ENCODE results near the gene TTC13.

TTC13 gene

GRCh38 chr1:230907472-230908205, 71.0 kb downstream of the TTC13 start:
- no peak for DNase-seq

- peak in 1 of 58 donors; percentile 15 for DNase-seq
These were observed 72.4 kb downstream of the TTC13 start for GRCh38 chr1:230906226-230906625.

- DNase-seq = peak in 8 of 58 donors; percentile 5 to 56 (median 29)
These were observed 72.9 kb downstream of the TTC13 start for GRCh38 chr1:230905733-230906132.

GRCh38 chr1:230902349-230902923, 76.2 kb downstream of the TTC13 start:
- DNase-seq = no peak

GRCh38 chr1:230901671-230902070, 77.0 kb downstream of the TTC13 start:
- DNase-seq = no peak

- no peak for DNase-seq
These were observed 77.7 kb downstream of the TTC13 start for GRCh38 chr1:230900984-230901383.

GRCh38 chr1:230899841-230900251, 78.8 kb downstream of the TTC13 start:
- DNase-seq = no peak

- no peak for DNase-seq
These were observed 79.9 kb downstream of the TTC13 start for GRCh38 chr1:230898748-230899147.

GRCh38 chr1:230898144-230898543, 80.5 kb downstream of the TTC13 start:
- no peak for DNase-seq

- peak in 6 of 58 donors; percentile 1 to 37 (median 16) for DNase-seq
These were observed 81.9 kb downstream of the TTC13 start for GRCh38 chr1:230896779-230897178.

GRCh38 chr1:230895452-230895851, 83.2 kb downstream of the TTC13 start:
- no peak for DNase-seq

GRCh38 chr1:230894664-230895063, 84.0 kb downstream of the TTC13 start:
- DNase-seq = no peak

GRCh38 chr1:230894032-230894431, 84.6 kb downstream of the TTC13 start:
- no peak for DNase-seq

GRCh38 chr1:230892018-230892491, 86.6 kb downstream of the TTC13 start:
- DNase-seq = no peak

- DNase-seq = no peak
These were observed 87.2 kb downstream of the TTC13 start for GRCh38 chr1:230891413-230891812.

GRCh38 chr1:230884646-230885045, 94.0 kb downstream of the TTC13 start:
- no peak for DNase-seq

- DNase-seq = peak in 10 of 58 donors; percentile 0 to 35 (median 16)
These were observed 94.7 kb downstream of the TTC13 start for GRCh38 chr1:230883967-230884366.

GRCh38 chr1:230879778-230880177, 98.9 kb downstream of the TTC13 start:
- no peak for DNase-seq

GRCh38 chr1:230878591-230878990, 100.1 kb downstream of the TTC13 start:
- DNase-seq = no peak

- no peak for DNase-seq
These were observed 100.6 kb downstream of the TTC13 start for GRCh38 chr1:230877924-230878590.

- peak in 2 of 58 donors; percentile 3 to 55 for DNase-seq
These were observed 101.3 kb downstream of the TTC13 start for GRCh38 chr1:230877146-230877923.

- no peak for DNase-seq
These were observed 102.0 kb downstream of the TTC13 start for GRCh38 chr1:230876660-230877059.

Data from anterior cingulate cortex (tissue), 58 donors.